ENCODE results near the gene CSF3R.

DNA sequence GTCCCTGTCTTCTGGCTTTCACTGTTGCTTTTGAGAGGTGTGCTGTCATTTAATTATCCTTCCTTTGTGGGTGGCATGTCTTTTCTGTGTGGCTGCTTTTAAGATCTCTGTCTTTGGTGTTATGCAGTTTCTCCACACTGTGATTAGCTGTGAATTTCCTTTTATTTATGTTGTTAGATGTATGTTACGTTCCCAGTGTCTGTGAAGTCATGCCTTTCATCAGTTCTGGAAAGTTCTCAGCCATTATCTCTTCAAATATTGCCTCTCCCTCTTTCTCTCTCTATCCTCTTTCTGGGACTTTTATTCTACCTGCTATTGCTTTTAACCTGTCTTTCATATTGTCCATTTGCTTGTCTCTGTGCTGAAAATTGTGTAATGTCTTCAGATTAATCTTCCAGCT, 21.0 kb upstream of the CSF3R start:
- TF ChIP-seq, protein P1, sequence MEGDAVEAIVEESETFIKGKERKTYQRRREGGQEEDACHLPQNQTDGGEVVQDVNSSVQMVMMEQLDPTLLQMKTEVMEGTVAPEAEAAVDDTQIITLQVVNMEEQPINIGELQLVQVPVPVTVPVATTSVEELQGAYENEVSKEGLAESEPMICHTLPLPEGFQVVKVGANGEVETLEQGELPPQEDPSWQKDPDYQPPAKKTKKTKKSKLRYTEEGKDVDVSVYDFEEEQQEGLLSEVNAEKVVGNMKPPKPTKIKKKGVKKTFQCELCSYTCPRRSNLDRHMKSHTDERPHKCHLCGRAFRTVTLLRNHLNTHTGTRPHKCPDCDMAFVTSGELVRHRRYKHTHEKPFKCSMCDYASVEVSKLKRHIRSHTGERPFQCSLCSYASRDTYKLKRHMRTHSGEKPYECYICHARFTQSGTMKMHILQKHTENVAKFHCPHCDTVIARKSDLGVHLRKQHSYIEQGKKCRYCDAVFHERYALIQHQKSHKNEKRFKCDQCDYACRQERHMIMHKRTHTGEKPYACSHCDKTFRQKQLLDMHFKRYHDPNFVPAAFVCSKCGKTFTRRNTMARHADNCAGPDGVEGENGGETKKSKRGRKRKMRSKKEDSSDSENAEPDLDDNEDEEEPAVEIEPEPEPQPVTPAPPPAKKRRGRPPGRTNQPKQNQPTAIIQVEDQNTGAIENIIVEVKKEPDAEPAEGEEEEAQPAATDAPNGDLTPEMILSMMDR (IDR thresholded peaks at IDR 0.05; ENCODE audit: low read depth, low read length, poor library complexity, severe bottlenecking) = no peak
- TF ChIP-seq EZH2phosphoT487 (IDR thresholded peaks at IDR 0.05; ENCODE audit: borderline replicate concordance, low read length) = no peak
